ENCODE measurements around the gene ADSL.
A peak's percentile ranks its signal among the peaks of the same experiment; 100 is the strongest.

Gene ADSL

GRCh38 chr22:40383905-40384304 lies 37.6 kb downstream of the ADSL start:
- TF ChIP-seq CTCF (IDR thresholded peaks at IDR 0.05; ENCODE audit: borderline replicate concordance, insufficient read depth, low read depth, low read length), result no peak
- H3K4me3 ChIP-seq (ENCODE audit: low read depth, low read length), result no peak overlapping the region

- TF ChIP-seq CTCF (IDR thresholded peaks at IDR 0.05; ENCODE audit: borderline replicate concordance, insufficient read depth, low read depth, low read length), result no peak
- peak overlapping the region; percentile 31 for H3K4me3 ChIP-seq (ENCODE audit: low read depth, low read length)
Measured at GRCh38 chr22:40385036-40385782, 38.9 kb downstream of the ADSL start.

- H3K4me3 ChIP-seq (ENCODE audit: low read depth, low read length), result no peak overlapping the region
- no peak for TF ChIP-seq CTCF (IDR thresholded peaks at IDR 0.05; ENCODE audit: borderline replicate concordance, insufficient read depth, low read depth, low read length)
Measured at GRCh38 chr22:40387746-40388145, 41.4 kb downstream of the ADSL start.

- H3K4me3 ChIP-seq (ENCODE audit: low read depth, low read length), result no peak overlapping the region
- TF ChIP-seq CTCF (IDR thresholded peaks at IDR 0.05; ENCODE audit: borderline replicate concordance, insufficient read depth, low read depth, low read length), result no peak
Measured at GRCh38 chr22:40388231-40388630, 41.9 kb downstream of the ADSL start.

- no peak overlapping the region for H3K4me3 ChIP-seq (ENCODE audit: low read depth, low read length)
- TF ChIP-seq CTCF (IDR thresholded peaks at IDR 0.05; ENCODE audit: borderline replicate concordance, insufficient read depth, low read depth, low read length), result no peak
Measured at GRCh38 chr22:40391417-40391816, 45.1 kb downstream of the ADSL start.

GRCh38 chr22:40392618-40393017 lies 46.3 kb downstream of the ADSL start:
- H3K4me3 ChIP-seq (ENCODE audit: low read depth, low read length), result no peak overlapping the region
- TF ChIP-seq CTCF (IDR thresholded peaks at IDR 0.05; ENCODE audit: borderline replicate concordance, insufficient read depth, low read depth, low read length), result no peak

GRCh38 chr22:40394607-40395006 lies 48.3 kb downstream of the ADSL start:
- no peak for TF ChIP-seq CTCF (IDR thresholded peaks at IDR 0.05; ENCODE audit: borderline replicate concordance, insufficient read depth, low read depth, low read length)
- no peak overlapping the region for H3K4me3 ChIP-seq (ENCODE audit: low read depth, low read length)

Measured in GM12875 (cell line).